Measurements from ENCODE around the gene TSPYL1. TPM values are rescaled to one million over a fixed set of nuclear protein-coding genes. Genes with fewer than 3 reads are reported as not detected.

TSPYL1 gene
- total RNA-seq, 1 experiment from 2014 or later, result 70.3 TPM

DNA sequence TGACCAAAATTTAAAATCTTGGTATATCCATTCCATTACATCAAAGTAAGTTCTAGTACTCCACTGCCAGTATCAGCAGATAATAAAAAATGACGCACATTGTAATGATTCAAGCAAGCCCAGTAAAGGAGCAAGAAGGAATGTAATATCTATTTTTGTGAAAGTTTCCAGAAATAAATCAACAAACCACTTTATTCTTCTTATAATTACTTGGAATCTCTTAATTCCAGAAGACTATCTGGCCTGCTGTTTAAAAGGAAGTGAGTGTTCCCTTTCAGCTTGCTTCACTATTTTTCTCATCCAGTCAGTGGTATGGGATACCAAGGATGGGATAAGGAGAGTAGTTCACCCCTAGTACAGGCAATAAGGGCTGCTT is 48.8 kb upstream of the TSPYL1 start:
- no peaks in the 10 kb centered on the region for H3K79me2 ChIP-seq (ENCODE audit: insufficient read depth, low read length)
- no peaks in the 10 kb centered on the region for H3K27me3 ChIP-seq (ENCODE audit: insufficient read depth, low read length)
- H3K9ac ChIP-seq (ENCODE audit: low read length), result no peak overlapping the region
- ChIA-PET RAD21 (ENCODE audit: low non-redundant PET in 1 of 2, low total read pairs in 2 of 2, uncharacterized antibody in 2 of 2, unreplicated experiment in 2 of 2) (no interaction called here), POLR2A (no interaction called here), CTCF (no interaction called here)
- no peaks in the 10 kb centered on the region for H3K9me2 ChIP-seq (ENCODE audit: insufficient read depth)
- H3K27ac ChIP-seq (ENCODE audit: low read depth, low read length), result no peak overlapping the region
- H3K4me1 ChIP-seq (ENCODE audit: control insufficient read depth in 1 of 2, insufficient read depth in 2 of 2, low read length in 2 of 2), result no peaks in the 10 kb centered on the region
- no peak overlapping the region for H3K4me3 ChIP-seq (replicated peaks in 1 of 2; ENCODE audit: low read depth in 1 of 2, low read length in 2 of 2)
- no peaks in the 10 kb centered on the region for H4K20me1 ChIP-seq (ENCODE audit: insufficient read depth)
- DNase-seq (ENCODE audit: low read depth, low spot score), result no peak
- no peaks in the 10 kb centered on the region for H3K9me3 ChIP-seq (ENCODE audit: control insufficient read depth in 1 of 2, insufficient read depth in 1 of 2, low read depth in 1 of 2, low read length in 2 of 2)
- BruUV-seq (replicated peaks), result no TSS peak
- no peak overlapping the region for H3K4me2 ChIP-seq (ENCODE audit: low read length)
- no peak for ATAC-seq
- H2AFZ ChIP-seq (ENCODE audit: low read depth, low read length, poor library complexity, severe bottlenecking), result no peak overlapping the region
- H3K36me3 ChIP-seq (ENCODE audit: control insufficient read depth in 1 of 2, insufficient read depth in 2 of 2, low read length in 2 of 2), result no peaks in the 10 kb centered on the region
- no peak for TF ChIP-seq EZH2 (IDR thresholded peaks at IDR 0.05)
- no peak for TF ChIP-seq EZH2phosphoT487 (IDR thresholded peaks at IDR 0.05; ENCODE audit: borderline replicate concordance)
- TF ChIP-seq YY1 (IDR thresholded peaks at IDR 0.05; ENCODE audit: extremely low read depth, insufficient replicate concordance, low read depth, low read length), result no peak
- no peak for TF ChIP-seq ZFX (IDR thresholded peaks at IDR 0.05)
- intact Hi-C loops (cut with micrococcal nuclease), result no loop called here

DNA sequence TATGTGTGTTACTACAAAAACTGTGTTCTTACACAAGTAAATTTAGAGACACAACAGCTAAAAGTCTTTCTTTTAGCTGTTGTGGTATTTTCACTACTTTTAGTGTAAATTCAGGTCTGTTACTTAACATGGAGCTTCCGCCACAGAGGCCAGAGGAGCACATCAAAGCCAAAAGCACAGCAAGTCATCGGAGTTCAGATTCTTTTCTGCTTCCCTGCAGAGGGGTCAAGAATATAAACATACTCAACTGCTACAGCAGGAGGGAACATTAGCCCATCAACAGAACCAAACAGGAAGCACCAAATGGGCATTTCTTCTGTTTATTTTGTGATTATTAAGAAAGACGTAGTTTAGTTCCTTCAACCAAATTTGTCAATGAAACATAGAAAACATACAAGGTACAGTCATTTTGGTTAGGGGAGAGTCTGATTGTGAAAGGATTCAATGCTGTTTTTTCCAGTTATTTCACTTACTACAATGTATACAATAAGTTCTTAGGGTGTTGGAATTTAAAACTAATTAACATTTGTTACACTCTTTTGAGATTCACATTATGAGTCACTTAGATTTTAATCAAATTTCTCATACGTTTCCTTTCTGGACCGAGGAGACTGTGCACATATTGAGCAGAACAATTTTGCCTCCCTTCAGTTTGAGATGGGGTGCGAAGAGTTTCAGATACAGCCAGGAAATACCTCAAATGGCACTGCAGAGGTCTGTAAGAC is 48.2 kb upstream of the TSPYL1 start:
- ChIA-PET POLR2A (no interaction called here), RAD21 (ENCODE audit: low non-redundant PET in 1 of 2, low total read pairs in 2 of 2, uncharacterized antibody in 2 of 2, unreplicated experiment in 2 of 2) (no interaction called here), CTCF (no interaction called here)
- no peaks in the 10 kb centered on the region for H3K79me2 ChIP-seq (ENCODE audit: insufficient read depth, low read length)
- no peaks in the 10 kb centered on the region for H3K9me3 ChIP-seq (ENCODE audit: control insufficient read depth in 1 of 2, insufficient read depth in 1 of 2, low read depth in 1 of 2, low read length in 2 of 2)
- H3K4me3 ChIP-seq (replicated peaks in 1 of 2; ENCODE audit: low read depth in 1 of 2, low read length in 2 of 2), result no peak overlapping the region
- no peak overlapping the region for H3K9ac ChIP-seq (ENCODE audit: low read length)
- ATAC-seq (no peak), DNase-seq (ENCODE audit: low read depth, low spot score) (no peak)
- TF ChIP-seq SRF (IDR thresholded peaks at IDR 0.05; ENCODE audit: low read depth) (no peak), SP1 (IDR thresholded peaks at IDR 0.05; ENCODE audit: low read depth) (no peak), ELF1 (IDR thresholded peaks at IDR 0.05; ENCODE audit: borderline replicate concordance, low read depth) (no peak)
- TF ChIP-seq, protein P1, sequence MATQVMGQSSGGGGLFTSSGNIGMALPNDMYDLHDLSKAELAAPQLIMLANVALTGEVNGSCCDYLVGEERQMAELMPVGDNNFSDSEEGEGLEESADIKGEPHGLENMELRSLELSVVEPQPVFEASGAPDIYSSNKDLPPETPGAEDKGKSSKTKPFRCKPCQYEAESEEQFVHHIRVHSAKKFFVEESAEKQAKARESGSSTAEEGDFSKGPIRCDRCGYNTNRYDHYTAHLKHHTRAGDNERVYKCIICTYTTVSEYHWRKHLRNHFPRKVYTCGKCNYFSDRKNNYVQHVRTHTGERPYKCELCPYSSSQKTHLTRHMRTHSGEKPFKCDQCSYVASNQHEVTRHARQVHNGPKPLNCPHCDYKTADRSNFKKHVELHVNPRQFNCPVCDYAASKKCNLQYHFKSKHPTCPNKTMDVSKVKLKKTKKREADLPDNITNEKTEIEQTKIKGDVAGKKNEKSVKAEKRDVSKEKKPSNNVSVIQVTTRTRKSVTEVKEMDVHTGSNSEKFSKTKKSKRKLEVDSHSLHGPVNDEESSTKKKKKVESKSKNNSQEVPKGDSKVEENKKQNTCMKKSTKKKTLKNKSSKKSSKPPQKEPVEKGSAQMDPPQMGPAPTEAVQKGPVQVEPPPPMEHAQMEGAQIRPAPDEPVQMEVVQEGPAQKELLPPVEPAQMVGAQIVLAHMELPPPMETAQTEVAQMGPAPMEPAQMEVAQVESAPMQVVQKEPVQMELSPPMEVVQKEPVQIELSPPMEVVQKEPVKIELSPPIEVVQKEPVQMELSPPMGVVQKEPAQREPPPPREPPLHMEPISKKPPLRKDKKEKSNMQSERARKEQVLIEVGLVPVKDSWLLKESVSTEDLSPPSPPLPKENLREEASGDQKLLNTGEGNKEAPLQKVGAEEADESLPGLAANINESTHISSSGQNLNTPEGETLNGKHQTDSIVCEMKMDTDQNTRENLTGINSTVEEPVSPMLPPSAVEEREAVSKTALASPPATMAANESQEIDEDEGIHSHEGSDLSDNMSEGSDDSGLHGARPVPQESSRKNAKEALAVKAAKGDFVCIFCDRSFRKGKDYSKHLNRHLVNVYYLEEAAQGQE (IDR thresholded peaks at IDR 0.05; ENCODE audit: low read depth), result no peak
- TF ChIP-seq, protein P2, sequence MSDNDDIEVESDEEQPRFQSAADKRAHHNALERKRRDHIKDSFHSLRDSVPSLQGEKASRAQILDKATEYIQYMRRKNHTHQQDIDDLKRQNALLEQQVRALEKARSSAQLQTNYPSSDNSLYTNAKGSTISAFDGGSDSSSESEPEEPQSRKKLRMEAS (IDR thresholded peaks at IDR 0.05), result no peak
- TF ChIP-seq, protein P3, sequence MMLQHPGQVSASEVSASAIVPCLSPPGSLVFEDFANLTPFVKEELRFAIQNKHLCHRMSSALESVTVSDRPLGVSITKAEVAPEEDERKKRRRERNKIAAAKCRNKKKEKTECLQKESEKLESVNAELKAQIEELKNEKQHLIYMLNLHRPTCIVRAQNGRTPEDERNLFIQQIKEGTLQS (IDR thresholded peaks at IDR 0.05), result no peak
- no peaks in the 10 kb centered on the region for H3K36me3 ChIP-seq (ENCODE audit: control insufficient read depth in 1 of 2, insufficient read depth in 2 of 2, low read length in 2 of 2)
- BruUV-seq (replicated peaks), result no TSS peak
- no peak overlapping the region for H3K27ac ChIP-seq (ENCODE audit: low read depth, low read length)
- intact Hi-C loops (cut with micrococcal nuclease), result no loop called here
- no peaks in the 10 kb centered on the region for H3K4me1 ChIP-seq (ENCODE audit: control insufficient read depth in 1 of 2, insufficient read depth in 2 of 2, low read length in 2 of 2)
- H3K9me2 ChIP-seq (ENCODE audit: insufficient read depth), result no peaks in the 10 kb centered on the region
- H3K4me2 ChIP-seq (ENCODE audit: low read length), result no peak overlapping the region
- H4K20me1 ChIP-seq (ENCODE audit: insufficient read depth), result no peaks in the 10 kb centered on the region
- H2AFZ ChIP-seq (ENCODE audit: low read depth, low read length, poor library complexity, severe bottlenecking), result no peak overlapping the region
- no peaks in the 10 kb centered on the region for H3K27me3 ChIP-seq (ENCODE audit: insufficient read depth, low read length)
